HCT116 (cell line): ENCODE data around the gene WNT16. TPM values are rescaled to one million over a fixed set of nuclear protein-coding genes. Genes with fewer than 3 reads are reported as not detected.
"Not testable (repeated sequence)": the region's sequence is repeated elsewhere in the genome, so short reads cannot be mapped to it uniquely, and the experiment has no call there.

Experiments
- ATAC-seq: fragments of 200-7000 bp; cut with Tn5 transposase; 2 replicates; pipeline ENCODE4 v1.9.1; 2020; ENCODE audit warnings: mild to moderate bottlenecking, moderate library complexity
- BruUV-seq: library from RNA; stranded (reverse); fragments of 400-500 nt; replicated peaks from 2 replicates; lab custom pipeline; 2021; lab: Mats Ljungman, UMichigan
- CTCF ChIA-PET: fragments of 300-600 bp; sonication (Branson Sonifier 250); formaldehyde crosslinking; loops from one replicate; lab custom pipeline; 2021; ENCODE audit warnings: antibody characterized with exemption; lab: Charles Lee
- POLR2A ChIA-PET: fragments of 300-600, 350-600 bp; sonication (Branson Sonifier 250); formaldehyde crosslinking; loops from one replicate; lab custom pipeline; 2021; ENCODE audit warnings: antibody characterized with exemption; lab: Charles Lee
- RAD21 ChIA-PET, 2 experiments: fragments of 300-600 bp; sonication (Branson Sonifier 250); formaldehyde crosslinking; loops; one replicate each; lab custom pipeline; 2023; ENCODE audit warnings: low total read pairs in 2 of 2; ENCODE audit not compliant: uncharacterized antibody in 2 of 2, unreplicated experiment in 2 of 2, low non-redundant PET in 1 of 2; lab: Charles Lee
- DNase-seq: peaks from one replicate; pipeline ENCODE4 v3.0.0-alpha.2; 2010; ENCODE audit warnings: low read depth, low spot score
- H2AFZ ChIP-seq: fragments of 200-600 bp; shearing (Covaris generic), sonication (generic); 2 replicates; pipeline ENCODE4 v1.6.1; 2017; ENCODE audit warnings: low read depth, mixed run types, mixed read lengths, antibody characterized with exemption, low read length; ENCODE audit not compliant: poor library complexity, severe bottlenecking
- H3K27ac ChIP-seq: 2 replicates; pipeline ENCODE4 v1.5.1; 2012; ENCODE audit warnings: low read depth, low read length
- H3K27me3 ChIP-seq: fragments of 200-600 bp; sonication (generic); 2 replicates; pipeline ENCODE4 v1.6.1; 2016; ENCODE audit warnings: mixed run types, low read length, mixed read lengths; ENCODE audit not compliant: insufficient read depth
- H3K36me3 ChIP-seq, 2 experiments: fragments of 200-500 bp in 1 of 2; fragments of 200-600 bp in 1 of 2; sonication (Bioruptor generic) in 1 of 2; sonication (generic) in 1 of 2; 2 replicates each; pipeline versions ENCODE4 v1.5.1 to v1.6.1; 2014 to 2016; ENCODE audit warnings: low read length in 2 of 2, inconsistent platforms in 1 of 2, mixed read lengths in 1 of 2, mixed run types in 1 of 2; ENCODE audit not compliant: insufficient read depth in 2 of 2, control insufficient read depth in 1 of 2
- H3K4me1 ChIP-seq, 2 experiments: fragments of 200-600 bp in 1 of 2; sonication (generic) in 1 of 2; 2 replicates each; pipeline versions ENCODE4 v1.5.1 to v1.6.1; 2012 to 2017; ENCODE audit warnings: low read length in 2 of 2, inconsistent platforms in 1 of 2, mild to moderate bottlenecking in 1 of 2, mixed read lengths in 1 of 2, mixed run types in 1 of 2, moderate library complexity in 1 of 2; ENCODE audit not compliant: insufficient read depth in 2 of 2, control insufficient read depth in 1 of 2
- H3K4me2 ChIP-seq: fragments of 200-600 bp; sonication (generic); 2 replicates; pipeline ENCODE4 v1.6.1; 2017; ENCODE audit warnings: mixed run types, low read length, mixed read lengths
- H3K4me3 ChIP-seq, 2 experiments: fragments of 200-600 bp in 1 of 2; sonication (generic) in 1 of 2; replicated peaks in 1 of 2; 2 replicates each; pipeline ENCODE4 v1.5.1; 2011 to 2016; ENCODE audit warnings: low read length in 2 of 2, control low read depth in 1 of 2, low read depth in 1 of 2, mild to moderate bottlenecking in 1 of 2, mixed read lengths in 1 of 2, mixed run types in 1 of 2
- H3K79me2 ChIP-seq: fragments of 200-600 bp; sonication (generic); 2 replicates; pipeline ENCODE4 v1.6.1; 2017; ENCODE audit warnings: mild to moderate bottlenecking, mixed run types, low read length, moderate library complexity, mixed read lengths; ENCODE audit not compliant: insufficient read depth
- H3K9ac ChIP-seq: fragments of 200-600 bp; sonication (generic); 2 replicates; pipeline ENCODE4 v1.6.1; 2016; ENCODE audit warnings: low read length, mixed read lengths
- H3K9me2 ChIP-seq: fragments of 200-600 bp; sonication (generic), shearing (Covaris generic); 2 replicates; pipeline ENCODE4 v1.6.1; 2017; ENCODE audit warnings: mixed run types, mild to moderate bottlenecking, moderate library complexity; ENCODE audit not compliant: insufficient read depth
- H3K9me3 ChIP-seq, 2 experiments: fragments of 200-500 bp in 1 of 2; fragments of 200-600 bp in 1 of 2; sonication (Bioruptor generic) in 1 of 2; sonication (generic) in 1 of 2; 2 replicates each; pipeline ENCODE4 v1.6.1; 2014 to 2017; ENCODE audit warnings: low read length in 2 of 2, mixed read lengths in 2 of 2, inconsistent platforms in 1 of 2, low read depth in 1 of 2, mild to moderate bottlenecking in 1 of 2, mixed run types in 1 of 2, moderate library complexity in 1 of 2; ENCODE audit not compliant: control insufficient read depth in 1 of 2, insufficient read depth in 1 of 2
- H4K20me1 ChIP-seq: fragments of 200-600 bp; sonication (generic), shearing (Covaris generic); 2 replicates; pipeline ENCODE4 v1.6.1; 2017; ENCODE audit warnings: mixed run types, mild to moderate bottlenecking, moderate library complexity; ENCODE audit not compliant: insufficient read depth
- CEBPB ChIP-seq: IDR thresholded peaks from 2 replicates; pipeline ENCODE4 v1.6.1; 2012; ENCODE audit warnings: low read depth
- CTCF ChIP-seq, 3 experiments: fragments of 200-600 bp in 1 of 3; sonication (generic) in 1 of 3; IDR thresholded peaks in 2 of 3; conservative IDR thresholded peaks in 1 of 3; 2 replicates each; pipeline ENCODE4 v1.5.1; 2012 to 2017; ENCODE audit warnings: low read depth in 2 of 3, low read length in 2 of 3, antibody characterized with exemption in 1 of 3, borderline replicate concordance in 1 of 3, control low read depth in 1 of 3, mild to moderate bottlenecking in 1 of 3, mixed read lengths in 1 of 3, mixed run types in 1 of 3, moderate library complexity in 1 of 3; ENCODE audit not compliant: insufficient read depth in 1 of 3
- EGR1 ChIP-seq: IDR thresholded peaks from 2 replicates; pipeline ENCODE4 v1.6.1; 2012; ENCODE audit warnings: low read depth
- ELF1 ChIP-seq: IDR thresholded peaks from 2 replicates; pipeline ENCODE4 v1.6.1; 2012; ENCODE audit warnings: low read depth, borderline replicate concordance
- EZH2 ChIP-seq: fragments of 200-600 bp; sonication (generic); IDR thresholded peaks from 2 replicates; pipeline ENCODE4 v1.6.1; 2017; ENCODE audit warnings: antibody characterized with exemption, mixed run types
- RAD21 ChIP-seq: IDR thresholded peaks from 2 replicates; pipeline ENCODE4 v1.6.1; 2012; ENCODE audit warnings: low read depth, mild to moderate bottlenecking
- TCF7L2 ChIP-seq: IDR thresholded peaks from 2 replicates; pipeline ENCODE4 v1.7.0; 2011; ENCODE audit warnings: borderline replicate concordance, inconsistent platforms; ENCODE audit not compliant: insufficient read depth, insufficient read length; ENCODE audit errors: extremely low read depth
- ZFX ChIP-seq: fragments of 450-650 bp; IDR thresholded peaks from 2 replicates; pipeline ENCODE4 v1.6.1; 2017
- ZNF274 ChIP-seq: fragments of 200-500 bp; sonication (Bioruptor generic); IDR thresholded peaks from 2 replicates; pipeline ENCODE4 v1.6.1; 2014; ENCODE audit warnings: mild to moderate bottlenecking, low read depth, low read length, inconsistent platforms
- intact Hi-C: fragments of 100-400 bp; cut with micrococcal nuclease; formaldehyde crosslinking; loops from 2 replicates; pipeline ENCODE4 v1.10.0; 2022
- total RNA-seq: library from RNA; stranded (reverse); gene quantifications from one replicate; pipeline ENCODE4 v1.2.1, GENCODE V29; 2021; ENCODE audit not compliant: unreplicated experiment
- TF ChIP-seq, protein P1 (sequence below): IDR thresholded peaks from 2 replicates; pipeline ENCODE4 v1.6.1; 2012

The WNT16 gene
- total RNA-seq, 1 experiment from 2014 or later, result 152 TPM

GRCh38 chr7:121289930-121290329 lies 38.9 kb upstream of the WNT16 start:
- H4K20me1 ChIP-seq, DNase-seq, H2AFZ ChIP-seq, H3K4me3 ChIP-seq, H3K9me3 ChIP-seq, H3K4me2 ChIP-seq, CTCF ChIA-PET, H3K9me2 ChIP-seq, POLR2A ChIA-PET, RAD21 ChIA-PET, ATAC-seq, BruUV-seq, H3K9ac ChIP-seq, H3K27ac ChIP-seq, H3K79me2 ChIP-seq, H3K27me3 ChIP-seq, intact Hi-C loops: not testable (repeated sequence)
- H3K36me3 ChIP-seq, result peaks cover 0 to 21% of the 10 kb centered on the region in 2 experiments; a peak in 1 of 4 replicates
- peaks cover 10 to 28% of the 10 kb centered on the region in 2 experiments; a peak in 3 of 4 replicates for H3K4me1 ChIP-seq

- CTCF ChIA-PET, result no interaction called here
- ATAC-seq, result no peak
- H3K9ac ChIP-seq, result no peak overlapping the region
- intact Hi-C loops, result no loop called here
- no peak overlapping the region for H3K4me3 ChIP-seq
- peaks cover 0 to 5% of the 10 kb centered on the region in 2 experiments; a peak in 1 of 4 replicates for H3K36me3 ChIP-seq
- H3K9me2 ChIP-seq, result no peaks in the 10 kb centered on the region
- H3K4me1 ChIP-seq, result peaks cover 28 to 46% of the 10 kb centered on the region in 2 experiments
- H3K27ac ChIP-seq, result no peak overlapping the region
- no peak overlapping the region for H2AFZ ChIP-seq
- POLR2A ChIA-PET, result no interaction called here
- H4K20me1 ChIP-seq, result no peaks in the 10 kb centered on the region
- BruUV-seq, result no TSS peak
- H3K9me3 ChIP-seq, result no peaks in the 10 kb centered on the region
- H3K27me3 ChIP-seq, result no peaks in the 10 kb centered on the region
- H3K79me2 ChIP-seq, result no peaks in the 10 kb centered on the region
- H3K4me2 ChIP-seq, result no peak overlapping the region
- RAD21 ChIA-PET, result no interaction called here
- TF ChIP-seq TCF7L2, result no peak
- TF ChIP-seq RAD21, result no peak
- TF ChIP-seq CEBPB, result no peak
- TF ChIP-seq CTCF (IDR thresholded peaks at IDR 0.05 in 2 of 3, conservative IDR thresholded peaks at IDR 0.05 in 1 of 3; ENCODE audit: borderline replicate concordance in 1 of 3, insufficient read depth in 1 of 3, low read depth in 2 of 3, low read length in 2 of 3), result no peak
- TF ChIP-seq ELF1, result no peak
- no peak for TF ChIP-seq EGR1
- no peak for TF ChIP-seq ZFX
- no peak for TF ChIP-seq EZH2
- no peak for TF ChIP-seq ZNF274
- TF ChIP-seq, protein P1, sequence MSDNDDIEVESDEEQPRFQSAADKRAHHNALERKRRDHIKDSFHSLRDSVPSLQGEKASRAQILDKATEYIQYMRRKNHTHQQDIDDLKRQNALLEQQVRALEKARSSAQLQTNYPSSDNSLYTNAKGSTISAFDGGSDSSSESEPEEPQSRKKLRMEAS, result no peak
- DNase-seq, result no peak
Observed at GRCh38 chr7:121294448-121294992, 34.3 kb upstream of the WNT16 start.
